Colonic mucosa (tissue), 4 donors: ENCODE measurements around the gene PDE6A. TPM values are rescaled to one million over a fixed set of nuclear protein-coding genes. Genes with fewer than 3 reads are reported as not detected.

Source experiments
- DNase-seq: peaks from one replicate; pipeline ENCODE4 v3.0.0-alpha.2; 2020
- H3K27ac ChIP-seq: fragments of 200-600 bp; one replicate; pipeline ENCODE4 v1.8.0; 2021
- H3K27me3 ChIP-seq: fragments of 200-600 bp; one replicate; pipeline ENCODE4 v1.8.0; 2021
- H3K36me3 ChIP-seq: fragments of 200-600 bp; one replicate; pipeline ENCODE4 v1.8.0; 2021
- H3K4me1 ChIP-seq: fragments of 200-600 bp; one replicate; pipeline ENCODE4 v1.8.0; 2021; ENCODE audit warnings: mild to moderate bottlenecking
- H3K4me3 ChIP-seq: fragments of 200-600 bp; one replicate; pipeline ENCODE4 v1.8.0; 2021
- H3K9ac ChIP-seq, 2 donors: one replicate each; pipeline ENCODE4 v1.7.0; 2013; ENCODE audit warnings: control low read depth in 2 of 2, low read depth in 2 of 2, low read length in 2 of 2
- H3K9me3 ChIP-seq: fragments of 200-600 bp; one replicate; pipeline ENCODE4 v1.8.0; 2021
- intact Hi-C: fragments of 100-400 bp; cut with DNase I; formaldehyde crosslinking; loops from one replicate; pipeline ENCODE4 v1.14.1; 2022
- total RNA-seq, 2 donors: library from RNA; stranded (reverse); fragmentation: NEBNext Ultra II Directional in 1 of 2; extraction: Animal tissue kit (Norgen Biotek cat#: 25700) in 1 of 2; gene quantifications; one replicate each; pipeline ENCODE4 v1.2.1, GENCODE V29; 2021
- TF ChIP-seq, protein P1 (sequence below): fragments of 200-600 bp; IDR thresholded peaks from one replicate; pipeline ENCODE4 v1.8.0; 2022; ENCODE audit warnings: antibody characterized with exemption, mild to moderate bottlenecking
- donor health status: healthy.
- donor health status: DM: no; HTN: no; CAD: no.
- donor health status: DM: no; HTN: no; CAD: no.

PDE6A gene
- total RNA-seq, 2 donors from 2014 or later: 1.5 to 2.7 TPM

DNA sequence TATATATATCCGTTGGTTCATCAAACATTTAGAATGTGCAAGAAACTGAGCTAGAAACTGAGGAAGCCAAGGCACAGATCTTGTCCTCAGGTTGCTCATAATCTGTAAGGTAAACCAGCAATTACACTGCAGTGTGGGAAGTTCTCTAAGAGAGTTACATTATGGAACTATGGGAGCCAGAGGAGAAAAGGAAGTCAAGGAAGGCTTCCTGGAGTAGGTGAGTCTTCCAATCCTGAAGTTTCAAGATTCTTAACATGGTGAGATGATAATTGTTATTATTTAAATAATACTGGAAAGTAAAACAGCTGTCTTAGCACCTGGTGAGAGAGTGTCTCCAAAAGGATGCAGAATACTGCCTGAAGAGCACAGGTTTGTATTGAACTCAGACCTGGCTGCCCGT, 44.2 kb downstream of the PDE6A start:
- Histone ChIP-seq H3K27me3 (no peaks in the 10 kb centered on the region), H3K36me3 (no peaks in the 10 kb centered on the region), H3K4me1 (no peaks in the 10 kb centered on the region), H3K9ac (no peak overlapping the region), H3K4me3 (no peak overlapping the region), H3K27ac (no peak overlapping the region), H3K9me3 (no peaks in the 10 kb centered on the region)
- intact Hi-C loops: no loop called here
- TF ChIP-seq, protein P1, sequence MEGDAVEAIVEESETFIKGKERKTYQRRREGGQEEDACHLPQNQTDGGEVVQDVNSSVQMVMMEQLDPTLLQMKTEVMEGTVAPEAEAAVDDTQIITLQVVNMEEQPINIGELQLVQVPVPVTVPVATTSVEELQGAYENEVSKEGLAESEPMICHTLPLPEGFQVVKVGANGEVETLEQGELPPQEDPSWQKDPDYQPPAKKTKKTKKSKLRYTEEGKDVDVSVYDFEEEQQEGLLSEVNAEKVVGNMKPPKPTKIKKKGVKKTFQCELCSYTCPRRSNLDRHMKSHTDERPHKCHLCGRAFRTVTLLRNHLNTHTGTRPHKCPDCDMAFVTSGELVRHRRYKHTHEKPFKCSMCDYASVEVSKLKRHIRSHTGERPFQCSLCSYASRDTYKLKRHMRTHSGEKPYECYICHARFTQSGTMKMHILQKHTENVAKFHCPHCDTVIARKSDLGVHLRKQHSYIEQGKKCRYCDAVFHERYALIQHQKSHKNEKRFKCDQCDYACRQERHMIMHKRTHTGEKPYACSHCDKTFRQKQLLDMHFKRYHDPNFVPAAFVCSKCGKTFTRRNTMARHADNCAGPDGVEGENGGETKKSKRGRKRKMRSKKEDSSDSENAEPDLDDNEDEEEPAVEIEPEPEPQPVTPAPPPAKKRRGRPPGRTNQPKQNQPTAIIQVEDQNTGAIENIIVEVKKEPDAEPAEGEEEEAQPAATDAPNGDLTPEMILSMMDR: no peak
- DNase-seq: no peak

DNA sequence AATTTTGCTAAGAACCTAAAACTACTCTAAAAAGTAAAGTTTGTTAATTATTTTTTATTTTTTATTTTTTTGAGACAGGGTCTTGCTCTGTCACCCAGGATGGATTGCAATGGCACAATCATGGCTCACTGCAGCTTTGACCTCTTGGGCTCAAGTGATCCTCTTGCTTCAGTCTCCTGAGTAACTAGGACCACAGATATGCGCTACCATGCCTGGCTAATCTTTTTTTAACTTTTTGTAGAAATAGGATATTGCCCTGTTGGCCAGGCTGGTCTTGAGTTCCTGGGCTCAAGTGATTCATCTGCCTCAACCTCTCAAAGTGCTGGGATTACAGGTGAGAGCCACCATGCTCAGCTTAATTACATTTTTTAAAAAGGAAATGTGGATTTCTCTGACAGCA, 45.8 kb downstream of the PDE6A start:
- H3K36me3 ChIP-seq: no peaks in the 10 kb centered on the region
- no peaks in the 10 kb centered on the region for H3K27me3 ChIP-seq
- H3K4me1 ChIP-seq: no peaks in the 10 kb centered on the region
- DNase-seq: no peak
- H3K4me3 ChIP-seq: no peak overlapping the region
- intact Hi-C loops: no loop called here
- H3K9ac ChIP-seq: no peak overlapping the region
- TF ChIP-seq, protein P1: no peak
- H3K27ac ChIP-seq: no peak overlapping the region
- no peaks in the 10 kb centered on the region for H3K9me3 ChIP-seq

DNA sequence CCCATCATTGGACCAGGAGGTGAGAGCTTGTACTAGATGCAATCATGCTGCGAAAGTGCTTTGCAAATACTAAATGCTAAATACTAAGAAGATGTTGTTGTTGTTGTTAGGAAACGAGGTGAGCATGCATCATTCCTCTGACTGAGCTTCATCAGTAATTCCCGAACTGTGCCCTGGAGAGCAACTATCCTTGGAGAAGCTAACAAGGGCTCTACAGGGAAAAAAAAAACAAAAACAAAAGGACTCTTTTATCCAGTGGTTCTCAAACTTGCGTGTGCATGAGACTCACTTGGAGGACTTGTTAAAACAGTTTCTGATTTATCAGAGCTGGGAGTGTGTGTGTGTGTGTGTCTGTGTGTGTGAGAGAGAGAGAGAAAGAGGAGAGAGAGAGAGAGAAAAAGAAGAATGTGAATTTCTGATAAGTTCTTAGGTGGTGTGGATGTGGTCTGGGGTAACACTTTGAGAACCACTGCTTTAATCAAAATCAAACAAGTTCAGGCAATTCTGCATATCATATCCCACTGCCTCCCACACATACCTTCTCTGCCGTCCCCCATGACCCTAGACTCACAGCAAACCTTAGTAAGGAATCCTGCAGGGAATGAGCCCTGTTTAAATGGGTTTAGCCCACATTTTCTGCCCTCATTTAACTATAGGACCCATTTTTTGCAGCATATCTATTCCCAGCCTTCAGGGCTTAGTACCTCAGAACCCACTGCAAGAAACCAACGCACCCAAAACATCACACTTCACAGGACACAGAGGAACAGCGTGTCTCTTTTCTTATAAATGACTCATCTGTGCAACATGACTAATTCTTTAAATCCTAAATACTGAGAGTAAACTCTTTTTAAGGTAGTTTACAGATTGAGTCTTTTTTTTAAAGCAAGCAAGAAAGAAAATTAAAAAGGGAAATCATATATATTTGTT, 48.9 kb downstream of the PDE6A start:
- intact Hi-C loops: no loop called here
- H3K4me1 ChIP-seq: no peaks in the 10 kb centered on the region
- no peaks in the 10 kb centered on the region for H3K27me3 ChIP-seq
- TF ChIP-seq, protein P1: no peak
- DNase-seq: no peak
- no peaks in the 10 kb centered on the region for H3K9me3 ChIP-seq
- H3K4me3 ChIP-seq: no peak overlapping the region
- H3K9ac ChIP-seq: no peak overlapping the region
- no peaks in the 10 kb centered on the region for H3K36me3 ChIP-seq
- no peak overlapping the region for H3K27ac ChIP-seq

DNA sequence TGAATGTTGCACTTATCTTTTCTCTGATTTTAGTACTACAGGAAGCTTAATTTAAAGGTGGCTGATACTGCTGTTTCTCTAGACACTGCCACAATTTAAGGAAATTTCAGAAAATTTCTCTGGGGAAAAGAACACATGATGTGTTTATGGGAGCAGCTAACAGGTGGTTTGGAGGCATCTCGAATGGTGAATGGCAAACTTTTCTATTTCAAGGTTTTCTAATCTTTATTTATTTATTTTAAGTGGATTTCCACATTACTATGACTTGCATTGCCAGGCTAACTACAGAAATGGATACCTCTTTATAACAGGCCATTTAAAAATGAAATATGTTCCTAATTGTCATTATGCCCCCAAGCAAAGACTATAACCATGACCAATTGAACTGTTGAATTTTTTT, 50.4 kb downstream of the PDE6A start:
- Histone ChIP-seq H3K27ac (no peak overlapping the region), H3K4me3 (no peak overlapping the region), H3K36me3 (no peaks in the 10 kb centered on the region), H3K9me3 (no peaks in the 10 kb centered on the region), H3K27me3 (no peaks in the 10 kb centered on the region), H3K4me1 (no peaks in the 10 kb centered on the region), H3K9ac (no peak overlapping the region)
- TF ChIP-seq, protein P1: no peak
- no peak for DNase-seq
- intact Hi-C loops: no loop called here

DNA sequence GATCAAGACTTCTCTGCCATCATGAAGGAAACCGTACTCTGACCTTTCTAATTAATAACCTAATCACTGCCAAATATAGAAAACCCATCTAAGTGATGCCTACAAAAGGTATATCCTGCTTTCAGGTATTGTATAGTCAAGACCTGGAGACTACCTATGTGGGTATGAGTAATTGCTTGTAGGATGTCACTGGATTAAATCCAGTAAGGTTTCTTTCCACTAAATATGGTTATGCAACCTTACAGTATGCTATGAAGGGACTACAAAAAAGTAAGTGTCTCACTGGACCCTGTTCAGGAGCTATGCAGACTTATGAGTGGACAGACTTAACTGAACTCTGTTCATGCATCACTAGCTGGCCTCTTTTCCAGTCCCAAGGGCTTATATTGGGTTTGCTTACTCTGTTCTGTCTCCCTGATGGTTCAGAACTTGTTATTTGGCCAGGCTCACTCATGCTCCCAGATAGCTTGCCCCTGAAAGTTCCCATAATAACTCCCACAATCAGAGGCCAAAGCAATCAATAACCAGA, 51.1 kb downstream of the PDE6A start:
- TF ChIP-seq, protein P1: no peak
- no peak overlapping the region for H3K27ac ChIP-seq
- H3K9me3 ChIP-seq: no peaks in the 10 kb centered on the region
- intact Hi-C loops: no loop called here
- H3K4me3 ChIP-seq: no peak overlapping the region
- no peaks in the 10 kb centered on the region for H3K36me3 ChIP-seq
- H3K4me1 ChIP-seq: no peaks in the 10 kb centered on the region
- H3K27me3 ChIP-seq: no peaks in the 10 kb centered on the region
- H3K9ac ChIP-seq: no peak overlapping the region
- no peak for DNase-seq
